Measurements from ENCODE around the gene SRPK2.
"Not testable (repeated sequence)": the region's sequence is repeated elsewhere in the genome, so short reads cannot be mapped to it uniquely, and the experiment has no call there.

SRPK2 gene

GRCh38 chr7:105388356-105389087 is at the start of gene SRPK2:
SRPK2 (minus strand) TSS chr7:105388921.
- Mint-ChIP-seq H3K4me3 (peak within 1 kb of the TSS; percentile 95), H3K27me3 (ENCODE audit: low read depth) (peaks cover 3% of the 10 kb centered on the region), H3K9me3 (no peaks in the 10 kb centered on the region), H3K4me1 (ENCODE audit: low read depth) (peaks cover 12% of the 10 kb centered on the region), H3K27ac (peak within 1 kb of the TSS; percentile 95), H3K36me3 (ENCODE audit: low read depth) (peaks cover 9% of the 10 kb centered on the region)

GRCh38 chr7:105438254-105438653 is 49.5 kb upstream of the SRPK2 start:
- Mint-ChIP-seq H3K9me3 (no peaks in the 10 kb centered on the region), H3K27me3 (ENCODE audit: low read depth) (no peaks in the 10 kb centered on the region), H3K4me1 (ENCODE audit: low read depth) (no peaks in the 10 kb centered on the region), H3K36me3 (ENCODE audit: low read depth) (no peaks in the 10 kb centered on the region), H3K4me3 (no peak overlapping the region), H3K27ac (no peak overlapping the region)

GRCh38 chr7:105437356-105437755 is 48.6 kb upstream of the SRPK2 start:
- H3K4me1 Mint-ChIP-seq (ENCODE audit: low read depth); H3K4me3 Mint-ChIP-seq; H3K27ac Mint-ChIP-seq; H3K27me3 Mint-ChIP-seq (ENCODE audit: low read depth); H3K36me3 Mint-ChIP-seq (ENCODE audit: low read depth); H3K9me3 Mint-ChIP-seq: not testable (repeated sequence)

GRCh38 chr7:105429746-105430612 is 41.3 kb upstream of the SRPK2 start:
- H3K27ac Mint-ChIP-seq, result no peak overlapping the region
- no peaks in the 10 kb centered on the region for H3K4me1 Mint-ChIP-seq (ENCODE audit: low read depth)
- H3K9me3 Mint-ChIP-seq, result no peaks in the 10 kb centered on the region
- no peaks in the 10 kb centered on the region for H3K36me3 Mint-ChIP-seq (ENCODE audit: low read depth)
- H3K4me3 Mint-ChIP-seq, result no peak overlapping the region
- H3K27me3 Mint-ChIP-seq (ENCODE audit: low read depth), result no peaks in the 10 kb centered on the region

GRCh38 chr7:105426606-105427146 is 38.0 kb upstream of the SRPK2 start:
- H3K4me3 Mint-ChIP-seq, result no peak overlapping the region
- no peaks in the 10 kb centered on the region for H3K36me3 Mint-ChIP-seq (ENCODE audit: low read depth)
- no peaks in the 10 kb centered on the region for H3K27me3 Mint-ChIP-seq (ENCODE audit: low read depth)
- no peaks in the 10 kb centered on the region for H3K4me1 Mint-ChIP-seq (ENCODE audit: low read depth)
- H3K27ac Mint-ChIP-seq, result no peak overlapping the region
- H3K9me3 Mint-ChIP-seq, result no peaks in the 10 kb centered on the region

- Mint-ChIP-seq H3K36me3 (ENCODE audit: low read depth) (no peaks in the 10 kb centered on the region), H3K27me3 (ENCODE audit: low read depth) (no peaks in the 10 kb centered on the region), H3K27ac (no peak overlapping the region), H3K9me3 (no peaks in the 10 kb centered on the region), H3K4me1 (ENCODE audit: low read depth) (no peaks in the 10 kb centered on the region), H3K4me3 (no peak overlapping the region)
Observed at GRCh38 chr7:105423987-105424386, 35.3 kb upstream of the SRPK2 start.

- H3K36me3 Mint-ChIP-seq (ENCODE audit: low read depth), result no peaks in the 10 kb centered on the region
- H3K27ac Mint-ChIP-seq, result no peak overlapping the region
- peaks cover 3% of the 10 kb centered on the region for H3K27me3 Mint-ChIP-seq (ENCODE audit: low read depth)
- no peaks in the 10 kb centered on the region for H3K9me3 Mint-ChIP-seq
- no peak overlapping the region for H3K4me3 Mint-ChIP-seq
- no peaks in the 10 kb centered on the region for H3K4me1 Mint-ChIP-seq (ENCODE audit: low read depth)
Observed at GRCh38 chr7:105413887-105414437, 25.2 kb upstream of the SRPK2 start.

GRCh38 chr7:105410774-105411173 is 22.1 kb upstream of the SRPK2 start:
- H3K4me3 Mint-ChIP-seq; H3K27ac Mint-ChIP-seq; H3K36me3 Mint-ChIP-seq (ENCODE audit: low read depth); H3K27me3 Mint-ChIP-seq (ENCODE audit: low read depth); H3K9me3 Mint-ChIP-seq; H3K4me1 Mint-ChIP-seq (ENCODE audit: low read depth): not testable (repeated sequence)

- H3K4me1 Mint-ChIP-seq (ENCODE audit: low read depth); H3K4me3 Mint-ChIP-seq; H3K27me3 Mint-ChIP-seq (ENCODE audit: low read depth); H3K27ac Mint-ChIP-seq; H3K9me3 Mint-ChIP-seq; H3K36me3 Mint-ChIP-seq (ENCODE audit: low read depth): not testable (repeated sequence)
Observed at GRCh38 chr7:105409775-105410174, 21.1 kb upstream of the SRPK2 start.

GRCh38 chr7:105408791-105409410 is 20.2 kb upstream of the SRPK2 start:
- H3K27ac Mint-ChIP-seq, result no peak overlapping the region
- H3K4me3 Mint-ChIP-seq, result no peak overlapping the region
- H3K9me3 Mint-ChIP-seq, result no peaks in the 10 kb centered on the region
- H3K36me3 Mint-ChIP-seq (ENCODE audit: low read depth), result no peaks in the 10 kb centered on the region
- H3K27me3 Mint-ChIP-seq (ENCODE audit: low read depth), result peaks cover 3% of the 10 kb centered on the region
- H3K4me1 Mint-ChIP-seq (ENCODE audit: low read depth), result no peaks in the 10 kb centered on the region

- H3K9me3 Mint-ChIP-seq, result no peaks in the 10 kb centered on the region
- no peaks in the 10 kb centered on the region for H3K27me3 Mint-ChIP-seq (ENCODE audit: low read depth)
Observed at GRCh38 chr7:105403128-105403527, 14.4 kb upstream of the SRPK2 start.

GRCh38 chr7:105402221-105403095 is 13.7 kb upstream of the SRPK2 start:
- no peak overlapping the region for H3K4me3 Mint-ChIP-seq
- no peaks in the 10 kb centered on the region for H3K27me3 Mint-ChIP-seq (ENCODE audit: low read depth)
- no peaks in the 10 kb centered on the region for H3K36me3 Mint-ChIP-seq (ENCODE audit: low read depth)
- no peaks in the 10 kb centered on the region for H3K4me1 Mint-ChIP-seq (ENCODE audit: low read depth)
- no peak overlapping the region for H3K27ac Mint-ChIP-seq
- no peaks in the 10 kb centered on the region for H3K9me3 Mint-ChIP-seq

More at GRCh38 chr7:105403128-105403527, 14.4 kb upstream of the SRPK2 start:
- Mint-ChIP-seq H3K4me3 (no peak overlapping the region), H3K36me3 (ENCODE audit: low read depth) (no peaks in the 10 kb centered on the region), H3K27ac (no peak overlapping the region), H3K4me1 (ENCODE audit: low read depth) (no peaks in the 10 kb centered on the region)

GRCh38 chr7:105399043-105399725 is 10.5 kb upstream of the SRPK2 start:
- Mint-ChIP-seq H3K9me3 (no peaks in the 10 kb centered on the region), H3K4me1 (ENCODE audit: low read depth) (peaks cover 2% of the 10 kb centered on the region), H3K27ac (no peak overlapping the region)

More at GRCh38 chr7:105399043-105399725, 10.5 kb upstream of the SRPK2 start:
- Mint-ChIP-seq H3K36me3 (ENCODE audit: low read depth) (no peaks in the 10 kb centered on the region), H3K4me3 (no peak overlapping the region), H3K27me3 (ENCODE audit: low read depth) (no peaks in the 10 kb centered on the region)

Data from T-helper 1 cell treated with Interleukin-12 subunit alpha and Interleukin-12 subunit beta and Interleukin-4 antibody, amounts not matched to agents 30 μg/mL and 1 μg/mL, for 36 hours (primary cell).